CD4-positive, alpha-beta T cell (primary cell): ENCODE data around the gene C9orf72. TPM values are rescaled to one million over a fixed set of nuclear protein-coding genes. Genes with fewer than 3 reads are reported as not detected.

Source experiments
- ATAC-seq: fragments of 200-7000 bp; cut with Tn5 transposase; one replicate; pipeline ENCODE4 v1.10.0; 2022; ENCODE audit warnings: mild to moderate bottlenecking; ENCODE audit not compliant: poor library complexity
- CTCF ChIA-PET: fragments of 350-600 bp; sonication (Branson Sonifier 250); formaldehyde crosslinking; loops from one replicate; lab custom pipeline; 2021; ENCODE audit warnings: antibody characterized with exemption, inconsistent platforms; lab: Charles Lee
- POLR2A ChIA-PET: fragments of 350-600 bp; sonication (Branson Sonifier 250); formaldehyde crosslinking; loops from one replicate; lab custom pipeline; 2021; ENCODE audit warnings: antibody characterized with exemption, inconsistent platforms; lab: Charles Lee
- DNase-seq, 14 experiments: peaks; one replicate each; pipeline ENCODE4 v3.0.0-alpha.2; 2013 to 2020; ENCODE audit warnings: mixed read lengths in 2 of 14
- H3K27ac ChIP-seq, 2 donors: one replicate each; pipeline versions ENCODE4 v1.5.1 to v1.7.0; 2013; ENCODE audit warnings: low read length in 2 of 2, low read depth in 1 of 2, mild to moderate bottlenecking in 1 of 2
- H3K27me3 ChIP-seq, 2 experiments: 1 replicate in 1 of 2; 2 replicates in 1 of 2; pipeline versions ENCODE4 v1.6.1 to v1.7.0; 2013; ENCODE audit warnings: low read length in 2 of 2, control low read depth in 1 of 2, mild to moderate bottlenecking in 1 of 2, moderate library complexity in 1 of 2; ENCODE audit not compliant: insufficient read depth in 2 of 2, control insufficient read depth in 1 of 2
- H3K36me3 ChIP-seq: one replicate; pipeline ENCODE4 v1.6.1; 2013; ENCODE audit warnings: low read length, control low read depth; ENCODE audit not compliant: insufficient read depth
- H3K4me1 ChIP-seq: one replicate; pipeline ENCODE4 v1.6.1; 2013; ENCODE audit warnings: low read length, control low read depth; ENCODE audit not compliant: insufficient read depth
- H3K4me3 ChIP-seq: one replicate; pipeline ENCODE4 v1.5.1; 2013; ENCODE audit warnings: mild to moderate bottlenecking, low read length, moderate library complexity
- H3K9me3 ChIP-seq, 2 experiments: 1 replicate in 1 of 2; 2 replicates in 1 of 2; pipeline versions ENCODE4 v1.6.1 to v1.7.0; 2013; ENCODE audit warnings: low read length in 2 of 2, mild to moderate bottlenecking in 2 of 2, control low read depth in 1 of 2, moderate library complexity in 1 of 2; ENCODE audit not compliant: control insufficient read depth in 1 of 2, insufficient read depth in 1 of 2
- H3K27ac Mint-ChIP-seq: one replicate; pipeline ENCODE4 v1.8.0; 2020; ENCODE audit warnings: mixed read lengths
- H3K27me3 Mint-ChIP-seq: one replicate; pipeline ENCODE4 v1.8.0; 2021; ENCODE audit warnings: mixed read lengths
- H3K36me3 Mint-ChIP-seq: one replicate; pipeline ENCODE4 v1.8.0; 2021; ENCODE audit warnings: low read depth, mixed read lengths
- H3K4me1 Mint-ChIP-seq: one replicate; pipeline ENCODE4 v1.8.0; 2021; ENCODE audit warnings: low read depth, mixed read lengths
- H3K4me3 Mint-ChIP-seq: one replicate; pipeline ENCODE4 v1.8.0; 2020; ENCODE audit warnings: mild to moderate bottlenecking, mixed read lengths
- H3K9me3 Mint-ChIP-seq: one replicate; pipeline ENCODE4 v1.8.0; 2020; ENCODE audit warnings: mixed read lengths
- CTCF ChIP-seq: fragments of 200-600 bp; IDR thresholded peaks from one replicate; pipeline ENCODE4 v1.8.0; 2022; ENCODE audit warnings: antibody characterized with exemption, mild to moderate bottlenecking
- intact Hi-C, 2 experiments: fragments of 100-400 bp; cut with DNase I in 1 of 2; cut with micrococcal nuclease in 1 of 2; formaldehyde crosslinking; loops; one replicate each; pipeline versions ENCODE4 v1.15.1 to v1.9.0; 2023 to 2025; cut with DNase I, micrococcal nuclease
- total RNA-seq, 174 experiments: library from RNA in 2 of 174; stranded (reverse) in 2 of 174; gene quantifications; one replicate each; pipeline ENCODE4 v1.2.3 and lab custom pipeline; 2021 to 2026

Gene C9orf72
- total RNA-seq, 2 experiments from 2014 or later, result 36.9 to 39.2 TPM

- CTCF ChIA-PET, result interaction anchor here (2.0 kb wide), 1 partner anchor 13 kb away, joined by 5 read pairs; no protein-coding TSS in a partner anchor
- intact Hi-C loops, result loop anchor here (2.0 to 10.0 kb wide), 5 partner anchors 47 to 682 kb away; partner anchors contain the start of genes CAAP1 (in 2 of the 2), IFT74 (in 2 of the 2) and MOB3B (in 1 of the 2)
- H3K36me3 ChIP-seq, result no peaks in the 10 kb centered on the region
- peak overlapping the region; percentile 98 for H3K4me3 Mint-ChIP-seq
- peak overlapping the region; percentile 96 to 99 for H3K27ac ChIP-seq
- H3K27me3 ChIP-seq, result no peaks in the 10 kb centered on the region
- H3K27me3 Mint-ChIP-seq, result peaks cover 5% of the 10 kb centered on the region
- POLR2A ChIA-PET, result interaction anchor here (0.6 to 2.3 kb wide), 9 partner anchors 9 to 682 kb away, joined by 3 to 18 read pairs (median 4); partner anchors contain the start of genes IFT74 and MOB3B
- peaks cover 3% of the 10 kb centered on the region for H3K9me3 Mint-ChIP-seq
- peaks cover 13% of the 10 kb centered on the region for H3K36me3 Mint-ChIP-seq
- H3K4me3 ChIP-seq, result peak overlapping the region; percentile 86
- peaks cover 36% of the 10 kb centered on the region for H3K4me1 Mint-ChIP-seq
- no peaks in the 10 kb centered on the region for H3K9me3 ChIP-seq
- H3K27ac Mint-ChIP-seq, result peak overlapping the region; percentile 98
- peaks cover 18% of the 10 kb centered on the region for H3K4me1 ChIP-seq
- no peak for TF ChIP-seq CTCF
- DNase-seq (peak; percentile 89 to 100 (median 92)), ATAC-seq (peak; percentile 76)
These were observed 631 bp upstream of the C9orf72 start for GRCh38 chr9:27573634-27574590.

GRCh38 chr9:27572566-27572917 lies 739 bp downstream of the C9orf72 start:
- peak in 10 of 14 experiments; percentile 34 to 86 (median 61) for DNase-seq
- H3K4me3 Mint-ChIP-seq, result peak overlapping the region; percentile 98
- CTCF ChIA-PET, result interaction anchor here (2.0 kb wide), 1 partner anchor 12 kb away, joined by 5 read pairs; no protein-coding TSS in a partner anchor
- Histone ChIP-seq H3K36me3 (no peaks in the 10 kb centered on the region), H3K9me3 (no peaks in the 10 kb centered on the region), H3K4me3 (peak overlapping the region; percentile 86), H3K4me1 (peaks cover 18% of the 10 kb centered on the region), H3K27ac (peak overlapping the region; percentile 96 to 99), H3K27me3 (no peaks in the 10 kb centered on the region)
- TF ChIP-seq CTCF, result no peak
- intact Hi-C loops, result loop anchor here (2.0 to 10.0 kb wide), 5 partner anchors 45 to 680 kb away; partner anchors contain the start of genes CAAP1 (in 2 of the 2), IFT74 (in 2 of the 2) and MOB3B (in 1 of the 2)
- peaks cover 41% of the 10 kb centered on the region for H3K4me1 Mint-ChIP-seq
- H3K27me3 Mint-ChIP-seq, result peaks cover 5% of the 10 kb centered on the region
- no peaks in the 10 kb centered on the region for H3K9me3 Mint-ChIP-seq
- peak overlapping the region; percentile 98 for H3K27ac Mint-ChIP-seq
- peak; percentile 36 for ATAC-seq
- H3K36me3 Mint-ChIP-seq, result peaks cover 14% of the 10 kb centered on the region
- POLR2A ChIA-PET, result interaction anchor here (0.6 to 2.3 kb wide), 9 partner anchors 7 to 616 kb away, joined by 3 to 18 read pairs (median 4); partner anchors contain the start of genes IFT74 and MOB3B

- Histone ChIP-seq H3K4me1 (peaks cover 18% of the 10 kb centered on the region), H3K4me3 (peak overlapping the region; percentile 86), H3K9me3 (no peaks in the 10 kb centered on the region), H3K27ac (peak overlapping the region; percentile 96 to 99), H3K27me3 (no peaks in the 10 kb centered on the region), H3K36me3 (no peaks in the 10 kb centered on the region)
- peak overlapping the region; percentile 98 for H3K27ac Mint-ChIP-seq
- TF ChIP-seq CTCF, result no peak
- ChIA-PET CTCF (interaction anchor here (2.0 kb wide), 1 partner anchor 12 kb away, joined by 5 read pairs; no protein-coding TSS in a partner anchor), POLR2A (interaction anchor here (1.2 to 2.3 kb wide), 5 partner anchors 9 to 616 kb away, joined by 3 to 18 read pairs (median 6); partner anchors contain the start of genes IFT74 and MOB3B)
- peaks cover 46% of the 10 kb centered on the region for H3K4me1 Mint-ChIP-seq
- ATAC-seq (no peak), DNase-seq (peak in 1 of 14 experiments; percentile 23)
- no peaks in the 10 kb centered on the region for H3K9me3 Mint-ChIP-seq
- peak overlapping the region; percentile 98 for H3K4me3 Mint-ChIP-seq
- intact Hi-C loops, result loop anchor here (2.0 to 10.0 kb wide), 5 partner anchors 45 to 680 kb away; partner anchors contain the start of genes CAAP1 (in 2 of the 2), IFT74 (in 2 of the 2) and MOB3B (in 1 of the 2)
- peaks cover 5% of the 10 kb centered on the region for H3K27me3 Mint-ChIP-seq
- peaks cover 18% of the 10 kb centered on the region for H3K36me3 Mint-ChIP-seq
These were observed 1.2 kb downstream of the C9orf72 start for GRCh38 chr9:27572061-27572460.
